RWPE2 (cell line): ENCODE data around the gene TMTC1.

Experiments
- ATAC-seq: fragments of 200-7000 bp; cut with Tn5 transposase; 3 replicates; pipeline ENCODE4 v1.9.1; 2021; ENCODE audit warnings: low read depth
- DNase-seq: peaks from one replicate; pipeline ENCODE4 v3.0.0-alpha.2; 2020; ENCODE audit warnings: low spot score
- H3K27ac ChIP-seq: fragments of 450-650 bp; 2 replicates; pipeline ENCODE4 v1.5.1; 2017; ENCODE audit warnings: mild to moderate bottlenecking; ENCODE audit not compliant: poor library complexity, severe bottlenecking
- H3K27me3 ChIP-seq: fragments of 250-450 bp; sonication (Bioruptor Pico); 2 replicates; pipeline ENCODE4 v1.5.1; 2021; ENCODE audit warnings: mild to moderate bottlenecking, moderate library complexity; ENCODE audit not compliant: insufficient read depth, poor library complexity, severe bottlenecking
- H3K36me3 ChIP-seq: fragments of 250-450 bp; sonication (Bioruptor Pico); 2 replicates; pipeline ENCODE4 v1.5.1; 2020; ENCODE audit warnings: low read depth, mild to moderate bottlenecking, moderate library complexity
- H3K4me1 ChIP-seq: fragments of 250-450 bp; sonication (Bioruptor Pico); 2 replicates; pipeline ENCODE4 v1.5.1; 2021; ENCODE audit warnings: mild to moderate bottlenecking, moderate library complexity; ENCODE audit not compliant: insufficient read depth, poor library complexity, severe bottlenecking
- H3K4me3 ChIP-seq: fragments of 250-450 bp; sonication (Bioruptor Pico); 2 replicates; pipeline ENCODE4 v1.5.1; 2021; ENCODE audit warnings: mild to moderate bottlenecking, moderate library complexity; ENCODE audit not compliant: severe bottlenecking
- H3K9me3 ChIP-seq: fragments of 250-450 bp; sonication (Bioruptor Pico); 2 replicates; pipeline ENCODE4 v1.5.1; 2021; ENCODE audit warnings: mild to moderate bottlenecking, moderate library complexity; ENCODE audit not compliant: severe bottlenecking
- CTCF ChIP-seq: fragments of 450-650 bp; IDR thresholded peaks from one replicate; pipeline ENCODE4 v1.5.1; 2017; ENCODE audit warnings: mild to moderate bottlenecking, moderate library complexity; ENCODE audit not compliant: poor library complexity, severe bottlenecking

Gene TMTC1

GRCh38 chr12:29521951-29522350 lies 261.8 kb downstream of the TMTC1 start:
- ATAC-seq (no peak), DNase-seq (no peak)
- H3K27ac ChIP-seq, result no peak overlapping the region
- no peaks in the 10 kb centered on the region for H3K4me1 ChIP-seq
- no peak for TF ChIP-seq CTCF
- H3K27me3 ChIP-seq, result no peaks in the 10 kb centered on the region
- no peak overlapping the region for H3K4me3 ChIP-seq
- no peaks in the 10 kb centered on the region for H3K36me3 ChIP-seq
- H3K9me3 ChIP-seq, result no peaks in the 10 kb centered on the region

GRCh38 chr12:29519585-29520182 lies 264.1 kb downstream of the TMTC1 start:
- Histone ChIP-seq H3K4me1 (no peaks in the 10 kb centered on the region), H3K27ac (no peak overlapping the region), H3K27me3 (no peaks in the 10 kb centered on the region), H3K4me3 (no peak overlapping the region), H3K36me3 (no peaks in the 10 kb centered on the region), H3K9me3 (no peaks in the 10 kb centered on the region)
- DNase-seq (no peak), ATAC-seq (no peak)
- peak; percentile 42 for TF ChIP-seq CTCF

GRCh38 chr12:29518407-29518806 lies 265.3 kb downstream of the TMTC1 start:
- Histone ChIP-seq H3K9me3 (no peaks in the 10 kb centered on the region), H3K4me1 (no peaks in the 10 kb centered on the region), H3K27ac (no peak overlapping the region), H3K36me3 (no peaks in the 10 kb centered on the region), H3K4me3 (no peak overlapping the region), H3K27me3 (no peaks in the 10 kb centered on the region)
- no peak for TF ChIP-seq CTCF
- DNase-seq (no peak), ATAC-seq (no peak)

- H3K4me3 ChIP-seq, result no peak overlapping the region
- TF ChIP-seq CTCF, result no peak
- ATAC-seq, result no peak
- H3K27me3 ChIP-seq, result no peaks in the 10 kb centered on the region
- no peaks in the 10 kb centered on the region for H3K36me3 ChIP-seq
- no peaks in the 10 kb centered on the region for H3K4me1 ChIP-seq
- H3K9me3 ChIP-seq, result no peaks in the 10 kb centered on the region
- H3K27ac ChIP-seq, result no peak overlapping the region
- DNase-seq, result no peak
Measured at GRCh38 chr12:29517264-29517663, 266.5 kb downstream of the TMTC1 start.

GRCh38 chr12:29516431-29516875 lies 267.3 kb downstream of the TMTC1 start:
- Histone ChIP-seq H3K4me3 (no peak overlapping the region), H3K27me3 (no peaks in the 10 kb centered on the region), H3K9me3 (no peaks in the 10 kb centered on the region), H3K36me3 (no peaks in the 10 kb centered on the region), H3K4me1 (no peaks in the 10 kb centered on the region), H3K27ac (no peak overlapping the region)
- TF ChIP-seq CTCF, result no peak
- no peak for ATAC-seq
- DNase-seq, result no peak
